ENCODE measurements around the gene BASP1.
"Not testable (repeated sequence)": the region's sequence is repeated elsewhere in the genome, so short reads cannot be mapped to it uniquely, and the experiment has no call there.

The BASP1 gene

GRCh38 chr5:17224858-17225511 is 7.6 kb downstream of the BASP1 start:
- no peak for DNase-seq

GRCh38 chr5:17225520-17225919 is 8.1 kb downstream of the BASP1 start:
- DNase-seq = no peak

GRCh38 chr5:17227868-17228267 is 10.4 kb downstream of the BASP1 start:
- DNase-seq = no peak

- no peak for DNase-seq
Observed at GRCh38 chr5:17228821-17229291, 11.4 kb downstream of the BASP1 start.

- DNase-seq = no peak
Observed at GRCh38 chr5:17229313-17229712, 11.9 kb downstream of the BASP1 start.

GRCh38 chr5:17230191-17230590 is 12.8 kb downstream of the BASP1 start:
- DNase-seq = no peak

- no peak for DNase-seq
Observed at GRCh38 chr5:17230808-17231525, 13.5 kb downstream of the BASP1 start.

GRCh38 chr5:17232405-17232804 is 15.0 kb downstream of the BASP1 start:
- DNase-seq = no peak

- DNase-seq = no peak
Observed at GRCh38 chr5:17233488-17233887, 16.1 kb downstream of the BASP1 start.

GRCh38 chr5:17234374-17234773 is 16.9 kb downstream of the BASP1 start:
- no peak for DNase-seq

- DNase-seq = no peak
Observed at GRCh38 chr5:17235731-17236330, 18.4 kb downstream of the BASP1 start.

- no peak for DNase-seq
Observed at GRCh38 chr5:17238521-17239041, 21.1 kb downstream of the BASP1 start.

GRCh38 chr5:17239953-17240352 is 22.5 kb downstream of the BASP1 start:
- no peak for DNase-seq

GRCh38 chr5:17240487-17240886 is 23.1 kb downstream of the BASP1 start:
- no peak for DNase-seq

- no peak for DNase-seq
Observed at GRCh38 chr5:17241635-17242034, 24.2 kb downstream of the BASP1 start.

- DNase-seq = no peak
Observed at GRCh38 chr5:17243287-17244063, 26.0 kb downstream of the BASP1 start.

GRCh38 chr5:17249029-17249634 is 31.7 kb downstream of the BASP1 start:
- DNase-seq = no peak

GRCh38 chr5:17249841-17250240 is 32.4 kb downstream of the BASP1 start:
- DNase-seq = not testable (repeated sequence)

- DNase-seq = no peak
Observed at GRCh38 chr5:17252543-17252942, 35.1 kb downstream of the BASP1 start.

GRCh38 chr5:17255471-17256021 is 38.1 kb downstream of the BASP1 start:
- no peak for DNase-seq

GRCh38 chr5:17256171-17256570 is 38.7 kb downstream of the BASP1 start:
- DNase-seq = no peak

- no peak for DNase-seq
Observed at GRCh38 chr5:17256839-17257238, 39.4 kb downstream of the BASP1 start.
